Stimulated activated CD8-positive, alpha-beta memory T cell treated with anti-CD3 and anti-CD28 coated beads, Interleukin-12 subunit alpha, Interleukin-12 subunit beta, amount 100 ng/mL, for 1 hour (primary cell): ENCODE measurements around the gene LDHD.

Source experiments
- DNase-seq: peaks from one replicate; pipeline ENCODE4 v3.0.0-alpha.2; 2020; ENCODE audit warnings: low read depth

LDHD gene

DNA sequence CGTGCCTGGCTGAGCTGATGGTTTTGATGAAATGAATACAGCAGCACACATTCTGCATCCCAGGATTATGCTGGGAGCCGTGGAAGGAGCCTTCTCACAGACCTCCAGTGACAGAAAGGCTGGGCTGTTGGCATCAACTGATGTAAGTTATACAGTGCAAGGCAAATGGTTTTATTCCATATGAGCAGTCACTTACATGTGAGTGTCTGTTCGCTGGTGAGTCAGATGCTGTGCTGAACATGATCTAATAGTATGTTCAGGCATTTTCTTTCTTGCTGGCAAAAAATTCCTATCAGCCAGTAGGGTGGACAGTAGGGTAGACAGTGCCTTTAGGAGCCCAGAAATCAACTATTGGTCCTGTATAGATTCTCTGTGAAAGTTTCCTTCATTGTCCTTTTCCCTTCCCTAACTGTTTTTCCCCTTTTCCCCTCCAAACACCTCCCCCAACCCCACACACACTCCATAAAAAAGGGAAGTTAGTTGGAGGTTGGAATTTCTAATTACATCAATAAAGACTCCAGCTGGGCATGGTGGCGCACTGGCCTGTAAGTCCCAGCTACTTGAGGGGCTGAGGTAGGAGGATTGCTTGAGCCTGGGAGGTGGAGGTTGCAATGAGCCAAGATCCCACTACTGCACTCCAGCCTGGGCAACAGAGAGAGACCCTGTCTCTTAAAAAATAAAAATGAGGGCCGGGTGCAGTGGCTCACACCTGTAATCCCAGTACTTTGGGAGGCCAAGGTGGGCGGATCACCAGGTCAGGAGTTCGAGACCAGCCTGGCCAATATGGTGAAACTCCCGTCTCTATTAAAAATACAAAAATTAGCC lies 36.2 kb downstream of the LDHD start:
- no peak for DNase-seq

DNA sequence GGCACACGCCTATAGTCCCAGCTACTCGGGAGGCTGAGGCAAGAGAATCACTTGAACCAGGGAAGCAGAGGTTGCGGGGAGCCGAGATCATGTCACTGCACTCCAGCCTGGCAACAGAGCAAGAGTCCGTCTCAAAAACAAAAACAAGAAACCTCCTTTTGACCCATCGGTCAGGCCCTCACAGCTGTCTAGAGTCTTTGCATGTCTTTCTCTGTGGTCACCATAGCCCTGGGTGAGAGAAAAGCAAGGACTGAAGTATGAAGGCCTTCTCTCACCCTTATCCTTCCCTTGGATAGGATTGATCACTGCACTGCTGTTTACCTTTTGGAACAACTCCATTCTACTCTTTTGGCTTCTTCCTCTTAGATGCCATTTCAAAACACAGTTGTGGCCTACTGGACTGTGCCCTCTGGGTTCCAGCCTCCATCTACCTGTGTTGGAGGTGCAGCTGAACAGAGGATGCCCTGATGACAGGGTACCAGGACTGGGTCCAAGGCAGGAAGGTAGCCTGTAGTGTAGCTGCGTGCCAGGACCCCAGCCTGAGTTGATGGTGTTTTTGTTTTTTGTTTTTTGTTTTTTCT lies 37.1 kb downstream of the LDHD start:
- DNase-seq: no peak

DNA sequence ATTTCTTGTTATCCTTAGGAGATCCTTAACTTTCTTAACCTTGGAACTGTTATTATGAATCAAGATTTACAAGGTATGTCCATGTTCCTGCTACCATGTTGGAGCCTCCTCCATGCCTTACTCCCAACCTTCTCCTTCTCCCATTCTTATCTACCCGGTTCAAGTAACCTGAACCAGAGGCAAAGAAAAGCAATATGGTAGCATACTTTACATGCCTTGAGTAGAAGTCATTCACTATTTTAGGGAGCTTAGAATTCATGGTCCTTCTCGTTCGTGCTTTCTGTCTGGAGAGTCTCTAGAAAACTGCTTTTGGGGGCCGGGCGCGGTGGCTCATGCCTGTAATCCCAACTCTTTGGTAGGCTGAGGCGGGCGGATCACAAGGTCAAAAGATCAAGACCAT lies 37.7 kb downstream of the LDHD start:
- no peak for DNase-seq

DNA sequence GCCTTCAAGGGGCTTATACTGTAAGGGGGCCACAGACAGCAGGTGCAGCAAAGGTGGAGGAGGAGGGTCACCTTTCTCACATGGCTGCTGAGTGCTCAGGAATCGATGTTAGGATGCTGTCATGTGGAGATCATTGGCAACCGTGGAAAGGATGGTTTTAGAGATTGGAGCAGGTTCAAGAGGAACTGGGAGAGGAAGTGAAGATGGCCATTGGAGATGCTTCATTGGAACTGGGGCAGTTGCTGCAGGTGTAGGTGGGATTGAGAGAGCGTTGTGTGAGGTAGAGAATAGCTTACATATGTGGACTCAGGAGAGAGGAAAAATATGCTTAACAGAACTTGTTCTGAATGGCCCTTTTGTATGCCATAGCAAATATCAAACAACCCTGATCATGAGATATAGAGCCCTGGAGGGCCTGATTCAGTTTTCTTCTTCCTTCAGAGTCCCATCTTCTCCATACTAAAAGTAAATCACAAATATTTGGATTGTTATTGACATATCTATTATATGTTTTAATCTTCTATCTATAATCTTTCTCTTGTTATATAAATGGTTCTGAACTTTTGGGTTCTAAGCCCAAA lies 40.8 kb downstream of the LDHD start:
- DNase-seq: no peak

DNA sequence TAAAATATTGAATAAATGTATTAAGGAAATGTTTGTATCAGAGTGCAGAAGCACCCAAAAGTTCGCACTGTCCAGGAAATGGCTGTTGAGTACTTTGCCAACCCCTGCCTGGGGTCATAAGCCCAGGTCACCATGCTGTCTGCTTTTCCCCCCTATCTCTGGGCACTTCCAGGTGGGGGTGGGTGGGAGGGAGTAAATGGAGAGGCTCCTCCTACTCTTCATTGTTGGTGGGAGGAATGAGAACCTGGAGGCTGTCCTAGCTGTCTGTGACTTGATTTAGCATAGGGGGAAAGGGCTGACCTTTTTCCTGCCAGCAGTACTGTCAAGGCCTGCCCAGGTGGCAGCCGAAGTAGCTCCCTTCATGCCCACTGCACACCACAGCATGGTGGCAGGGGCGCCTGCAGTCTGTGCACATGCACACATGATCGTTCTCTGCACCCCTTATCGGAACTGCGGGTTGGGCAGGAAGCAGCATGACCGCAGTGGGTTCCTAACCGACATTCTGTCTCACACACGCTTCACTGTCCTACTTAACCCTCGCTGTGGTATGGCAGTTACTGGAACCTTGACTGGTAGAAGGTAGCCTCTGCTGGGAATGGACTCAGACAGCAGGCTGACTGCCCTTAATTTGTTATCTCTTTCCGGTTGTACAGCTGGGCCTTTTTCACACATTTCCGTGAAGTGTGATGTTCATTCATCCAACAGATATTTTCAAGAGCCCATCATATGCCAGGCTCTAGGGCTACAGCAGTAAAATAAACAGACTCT lies 41.5 kb downstream of the LDHD start:
- peak; percentile 66 for DNase-seq

DNA sequence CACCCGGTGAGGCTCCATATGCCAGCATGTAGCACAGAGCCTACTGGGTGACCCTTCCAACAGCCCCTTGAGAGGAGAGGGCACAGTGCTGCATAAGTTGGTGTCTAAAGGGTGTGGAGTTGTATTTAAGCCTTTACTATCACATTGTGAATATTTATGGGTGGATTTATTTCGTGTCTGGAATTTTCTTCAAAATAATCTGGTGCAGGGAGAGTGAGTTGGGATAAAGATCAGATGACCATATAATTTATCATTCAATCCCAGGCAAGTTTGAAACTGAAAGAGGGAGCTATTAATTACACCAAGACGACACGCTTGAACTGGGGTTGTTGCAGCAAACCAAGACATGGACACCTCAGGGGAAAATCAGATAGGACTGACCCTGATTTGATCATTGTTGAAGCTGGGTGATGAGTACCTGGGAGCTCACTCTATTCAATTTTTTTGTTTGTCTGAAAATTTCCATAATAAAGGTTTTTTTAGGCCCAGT lies 42.2 kb downstream of the LDHD start:
- DNase-seq: no peak

DNA sequence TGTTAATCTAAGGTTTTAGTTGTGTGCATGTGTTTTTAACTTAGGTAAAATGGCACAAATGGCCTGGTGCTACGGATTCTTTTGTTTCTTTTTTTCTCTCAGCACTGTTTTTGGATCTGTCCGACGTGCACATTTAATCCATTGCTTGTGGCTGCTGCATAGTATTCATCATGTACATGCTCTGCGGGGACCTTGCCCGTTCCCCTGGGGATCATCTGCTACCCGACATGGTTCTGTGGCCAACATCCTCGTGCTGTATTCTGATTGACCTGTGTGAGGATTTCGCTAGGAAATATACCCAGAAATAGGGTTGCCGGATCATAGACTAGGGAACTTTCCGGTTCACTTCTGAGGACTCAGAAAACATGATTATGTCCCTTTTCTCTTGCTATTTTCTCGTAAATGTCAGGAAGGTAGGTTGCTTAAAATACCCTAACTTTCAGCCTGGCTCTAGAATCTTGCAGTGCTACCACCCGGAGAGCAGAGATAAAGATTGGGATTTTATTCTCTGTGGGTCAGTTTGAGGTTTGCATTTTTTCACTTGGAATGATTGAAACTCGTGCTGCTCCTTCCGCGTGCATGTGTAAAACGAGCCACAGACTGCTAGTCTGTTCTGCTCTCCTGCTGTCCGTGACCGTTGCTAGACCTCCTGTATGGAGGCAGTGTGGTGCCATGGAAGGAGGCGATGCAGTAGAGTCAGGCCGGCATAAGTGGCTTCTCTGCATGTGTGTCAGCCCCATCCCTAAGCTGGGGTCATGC lies 42.9 kb downstream of the LDHD start:
- no peak for DNase-seq

DNA sequence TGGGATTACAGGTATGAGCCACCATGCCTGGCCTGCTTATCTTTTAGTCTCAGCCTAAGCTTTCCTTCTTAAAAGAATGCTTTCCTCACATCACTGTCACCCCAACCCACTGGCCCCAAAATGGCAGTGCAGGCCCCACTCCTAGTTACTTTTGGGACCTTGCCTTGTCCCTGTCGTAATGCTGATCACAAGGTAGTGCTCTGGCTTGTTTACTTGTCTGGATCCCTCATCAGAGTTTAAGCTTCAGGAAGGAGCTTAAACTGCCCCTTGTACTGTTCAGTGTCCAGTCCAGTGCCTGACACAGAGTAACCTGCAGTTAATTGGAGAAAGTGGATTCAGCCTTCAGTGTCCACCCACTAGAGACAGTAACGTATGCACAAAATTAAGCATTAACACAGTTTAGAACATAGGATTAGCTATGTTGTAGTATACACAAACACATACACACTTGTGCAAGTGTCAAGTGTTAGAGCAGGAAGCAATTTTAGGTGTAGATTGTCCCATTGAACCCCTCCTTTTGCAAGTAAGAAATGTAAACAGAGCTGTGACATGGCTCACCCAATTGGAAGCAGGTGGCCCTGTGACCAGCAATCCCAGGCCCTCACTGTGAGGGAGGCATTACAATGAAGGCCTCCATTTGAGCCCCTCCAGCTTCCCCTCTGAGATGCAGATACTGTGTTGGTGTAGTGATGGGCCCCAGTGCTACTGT lies 44.2 kb downstream of the LDHD start:
- DNase-seq: no peak

DNA sequence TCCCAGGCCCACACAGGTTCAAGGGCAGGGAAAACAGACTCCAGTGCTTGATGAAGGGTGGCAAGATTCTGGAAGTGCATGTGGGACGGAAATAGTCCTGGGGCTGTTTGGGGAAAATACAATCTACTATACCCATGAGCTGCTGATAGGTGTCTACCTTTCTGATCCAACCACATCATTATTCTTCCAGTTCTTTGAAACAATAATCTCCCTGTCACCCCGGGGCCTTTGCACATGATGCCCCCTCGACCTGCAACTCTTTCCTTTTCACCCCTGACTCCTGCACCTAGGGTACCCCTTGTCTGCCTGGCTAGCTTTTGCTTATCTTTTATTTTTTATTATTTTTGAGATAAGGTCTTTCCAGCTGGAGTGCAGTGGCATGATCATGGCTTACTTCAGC lies 45.0 kb downstream of the LDHD start:
- no peak for DNase-seq

DNA sequence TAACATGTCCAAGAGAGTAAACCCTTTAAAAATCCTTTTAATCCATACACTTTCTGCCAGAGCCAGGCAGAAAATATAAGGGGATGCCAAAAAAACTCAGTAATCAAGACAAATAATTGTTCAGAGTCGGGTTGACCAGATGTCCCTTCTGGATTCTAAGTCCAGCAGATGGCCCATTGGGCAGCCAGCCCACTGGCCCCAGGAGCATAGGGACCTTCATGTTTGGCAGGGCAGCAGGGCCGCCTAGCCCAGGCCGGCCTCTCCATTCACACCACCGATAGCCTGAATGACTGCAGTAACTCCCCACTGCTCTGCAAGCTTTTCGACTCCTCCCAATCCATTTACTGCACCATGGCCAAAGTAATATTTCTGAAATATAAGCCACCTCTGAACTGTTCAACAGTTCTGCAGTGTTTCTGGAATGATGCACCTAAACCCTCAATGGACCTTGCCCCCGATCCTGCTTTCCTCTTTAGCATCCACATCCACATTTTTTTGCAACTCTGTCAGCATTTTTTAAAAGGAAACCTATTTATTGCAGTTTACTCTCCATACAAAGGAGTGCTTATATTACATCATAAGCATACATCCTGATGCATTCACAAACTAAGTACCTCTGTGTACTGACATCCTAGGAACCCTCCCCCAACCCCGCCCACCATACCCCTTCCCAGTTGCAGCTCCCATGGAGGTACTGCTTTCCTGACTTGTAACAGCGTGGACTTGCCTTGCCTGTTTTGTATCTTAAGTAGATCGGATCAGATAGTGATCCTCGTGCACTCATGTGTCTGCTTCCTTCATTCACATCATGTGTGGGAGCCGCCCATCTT lies 46.4 kb downstream of the LDHD start:
- DNase-seq: no peak

DNA sequence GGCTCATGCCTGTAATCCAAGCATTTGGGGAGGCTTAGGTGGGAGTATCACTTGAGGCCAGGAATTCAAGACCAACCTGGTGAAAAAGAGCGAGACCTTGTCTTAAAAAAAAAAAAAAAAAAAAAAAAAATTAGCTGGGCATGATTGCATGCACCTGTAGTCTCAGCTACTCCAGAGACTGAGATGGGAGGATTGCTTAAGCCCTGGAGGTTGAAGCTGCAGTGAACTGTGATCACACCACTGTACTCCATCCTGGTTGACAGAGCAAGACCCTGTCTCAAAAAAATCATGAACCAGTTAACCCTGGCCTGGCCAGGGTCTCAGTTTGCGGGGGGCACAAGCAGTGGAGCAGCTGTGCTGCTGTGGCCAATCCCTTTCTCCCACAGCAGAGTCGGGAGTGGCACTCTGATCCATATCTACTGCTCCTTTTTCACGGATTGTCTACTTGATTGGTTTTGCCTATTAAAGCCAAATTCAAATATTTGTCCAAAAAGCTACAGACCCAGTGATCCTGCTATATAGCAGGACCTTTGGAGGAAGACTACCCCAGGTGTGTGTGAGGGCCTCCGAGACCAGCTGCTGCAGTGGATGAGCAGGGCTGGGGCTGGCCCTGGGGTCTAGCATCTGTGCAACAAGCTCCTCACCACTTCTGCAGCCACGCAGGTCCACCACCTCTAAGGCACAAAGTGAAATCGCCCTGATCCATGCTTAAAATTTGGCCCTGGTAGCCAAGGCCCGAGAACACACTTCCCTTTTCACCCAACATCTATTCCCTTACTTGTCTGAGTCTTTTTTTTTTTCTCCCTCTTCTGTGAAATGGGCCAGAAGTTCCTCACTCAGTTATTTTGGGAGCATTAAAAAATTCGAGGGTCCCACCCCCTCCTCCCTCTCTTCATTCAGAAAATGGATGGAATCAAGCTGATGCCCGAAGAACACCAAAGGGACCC lies 48.2 kb downstream of the LDHD start:
- no peak for DNase-seq

DNA sequence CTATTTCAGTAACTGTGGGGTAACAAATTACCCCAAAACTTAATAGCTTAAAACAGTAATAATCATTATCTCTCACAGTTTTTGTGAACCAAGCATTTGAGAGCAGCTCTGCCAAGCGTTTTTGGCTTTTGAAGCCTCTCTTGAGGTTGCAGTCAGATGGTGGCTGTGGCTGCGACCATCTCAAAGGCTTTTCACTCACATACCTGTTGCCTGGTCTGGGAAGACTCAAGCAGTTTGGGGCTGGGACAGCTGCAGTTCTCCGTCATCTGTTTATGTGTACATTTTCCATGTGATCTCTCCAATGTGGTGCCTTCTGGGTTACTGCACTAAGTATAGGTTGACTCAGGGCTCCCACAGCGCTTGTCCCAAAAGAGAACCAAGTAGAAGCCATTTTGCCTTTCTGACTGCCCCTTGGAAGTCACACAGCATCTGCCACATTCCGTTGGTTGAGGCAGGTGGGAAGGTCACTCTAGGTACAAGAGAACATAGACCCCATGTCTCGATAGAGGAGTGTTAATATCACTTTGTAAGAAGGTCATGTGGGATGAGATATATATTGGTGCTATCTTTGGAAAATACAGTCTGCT lies 49.6 kb downstream of the LDHD start:
- no peak for DNase-seq

DNA sequence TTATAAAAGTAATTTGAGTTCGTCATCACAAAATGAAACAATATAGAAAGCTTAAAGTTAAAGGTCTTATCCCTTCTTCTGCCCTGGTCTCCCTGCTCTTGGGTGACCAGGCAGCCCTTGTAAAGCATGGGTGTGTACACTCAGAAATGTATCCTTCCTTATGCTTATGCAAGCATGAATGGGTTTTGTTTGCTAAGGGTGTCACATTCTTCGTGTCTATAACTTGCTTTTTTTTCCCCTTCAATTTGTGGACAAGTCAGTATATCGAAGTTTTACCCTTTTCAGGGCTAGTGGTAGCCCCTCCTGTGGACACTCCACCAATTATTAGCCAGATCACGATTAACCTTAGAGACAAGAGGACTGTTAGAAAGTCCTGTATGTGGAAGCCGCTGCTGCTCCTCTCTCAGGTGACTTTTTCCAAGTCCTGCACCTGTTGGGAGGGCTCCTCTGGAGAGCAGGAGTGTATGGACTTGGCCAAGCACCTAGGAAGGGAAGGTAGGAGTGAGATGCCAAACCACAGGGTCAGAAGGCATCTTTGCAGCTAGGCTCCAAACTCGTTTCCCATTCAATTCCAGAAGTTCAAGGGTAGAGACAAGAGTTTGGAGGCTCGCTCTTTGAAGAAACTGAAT lies 50.9 kb downstream of the LDHD start:
- no peak for DNase-seq

DNA sequence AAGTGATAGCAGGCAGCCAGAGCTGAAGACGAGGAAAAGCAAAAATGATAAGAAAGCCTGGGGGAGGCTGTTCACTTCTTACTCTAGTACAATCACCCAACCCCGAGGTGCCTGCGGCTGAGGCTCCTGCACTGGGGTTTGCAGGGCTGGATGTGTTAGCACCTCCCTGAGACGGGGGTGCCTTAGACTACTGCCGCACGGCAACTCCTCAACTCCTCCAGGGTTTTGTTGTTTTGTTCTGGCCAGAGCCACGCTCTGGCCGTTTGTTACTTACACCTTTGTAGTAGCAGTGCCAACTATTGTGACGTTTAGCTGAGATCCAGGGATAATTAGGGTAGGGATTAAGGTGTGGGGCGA lies 51.5 kb downstream of the LDHD start:
- peak; percentile 16 for DNase-seq

DNA sequence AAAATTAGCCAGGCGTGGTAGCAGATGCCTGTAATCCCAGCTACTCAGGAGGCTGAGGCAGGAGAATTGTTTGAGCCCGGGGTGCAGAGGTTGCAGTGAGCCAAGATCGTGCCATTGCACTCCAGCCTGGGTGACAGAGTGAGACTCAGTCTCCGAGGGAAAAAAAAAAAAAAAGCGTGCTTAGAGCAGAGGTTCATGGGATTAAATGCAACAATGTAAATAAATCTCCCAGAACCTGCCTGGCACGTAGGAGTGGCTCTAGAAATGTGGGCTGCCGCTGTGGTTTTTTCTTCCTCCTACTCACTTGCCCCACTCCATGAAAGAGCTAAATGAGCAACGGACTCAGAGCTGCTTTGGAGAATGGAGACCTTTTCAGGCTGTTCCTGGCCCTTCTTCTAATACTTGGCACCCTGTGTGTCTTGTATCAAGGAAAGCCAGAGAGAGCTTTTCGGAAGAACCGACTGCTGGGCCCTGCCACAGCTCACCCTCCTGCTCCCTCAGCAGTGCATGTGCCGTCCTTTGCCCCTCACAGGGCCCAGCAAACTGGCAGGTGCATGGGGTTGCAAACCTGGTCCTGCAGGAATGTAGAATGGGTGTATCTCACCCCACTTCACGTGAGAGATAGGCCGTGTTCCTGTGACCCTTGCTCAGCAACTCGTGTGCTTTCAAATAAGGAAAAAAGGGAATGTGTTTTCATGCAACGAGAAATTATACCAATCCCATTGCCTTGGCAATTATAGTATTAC lies 52.0 kb downstream of the LDHD start:
- DNase-seq: no peak

DNA sequence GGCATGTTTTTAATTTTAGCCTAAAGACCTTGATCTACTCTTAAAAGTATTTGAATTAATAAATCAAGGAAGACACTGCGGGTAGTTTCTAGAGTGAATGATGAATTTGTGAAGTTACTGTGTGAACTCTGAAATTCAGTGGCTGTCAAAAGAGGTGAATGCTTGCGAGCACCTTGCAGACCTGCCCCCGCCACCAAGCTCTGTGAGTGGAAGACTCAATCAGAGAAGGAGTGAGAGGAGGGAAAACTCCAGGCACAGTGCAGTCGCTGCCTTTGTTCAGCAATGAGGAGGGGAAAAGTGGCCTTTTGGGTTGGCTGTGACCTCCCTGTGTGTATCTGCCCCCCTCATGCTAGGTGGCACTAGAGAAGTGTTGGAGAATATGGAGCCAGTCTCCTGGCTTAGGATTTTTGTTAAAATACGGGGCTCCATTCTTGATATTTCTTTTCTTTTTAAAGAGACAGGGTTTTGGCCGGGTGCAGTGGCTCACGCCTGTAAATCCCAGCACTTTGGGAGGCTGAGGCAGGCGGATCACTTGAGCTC lies 53.0 kb downstream of the LDHD start:
- DNase-seq: no peak

DNA sequence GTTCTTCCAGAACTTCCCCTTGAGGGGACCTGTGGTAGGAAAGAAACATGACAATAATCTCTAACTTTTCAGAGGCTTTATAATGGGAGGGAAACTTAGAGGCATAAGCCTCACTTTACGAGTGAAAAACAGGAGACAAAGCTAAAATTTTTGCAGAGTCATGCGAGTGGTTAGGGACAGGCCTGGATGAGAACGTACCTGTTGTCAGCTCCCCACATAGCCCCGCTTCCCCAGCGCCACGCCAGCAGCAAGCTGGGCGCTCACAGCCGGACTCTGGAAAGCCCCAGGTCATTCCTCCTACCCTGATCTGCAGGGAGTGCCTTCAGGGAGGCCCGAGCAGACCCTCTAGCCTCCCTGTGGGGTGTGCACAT lies 53.6 kb downstream of the LDHD start:
- DNase-seq: no peak
